Activated T-cell treated with anti-CD3 and anti-CD28 coated beads for 4 hours (primary cell): ENCODE data around the gene BCL2L13.
A peak's percentile ranks its signal among the peaks of the same experiment; 100 is the strongest.

Source experiments
- DNase-seq: peaks from one replicate; pipeline ENCODE4 v3.0.0-alpha.2; 2020

Gene BCL2L13

DNA sequence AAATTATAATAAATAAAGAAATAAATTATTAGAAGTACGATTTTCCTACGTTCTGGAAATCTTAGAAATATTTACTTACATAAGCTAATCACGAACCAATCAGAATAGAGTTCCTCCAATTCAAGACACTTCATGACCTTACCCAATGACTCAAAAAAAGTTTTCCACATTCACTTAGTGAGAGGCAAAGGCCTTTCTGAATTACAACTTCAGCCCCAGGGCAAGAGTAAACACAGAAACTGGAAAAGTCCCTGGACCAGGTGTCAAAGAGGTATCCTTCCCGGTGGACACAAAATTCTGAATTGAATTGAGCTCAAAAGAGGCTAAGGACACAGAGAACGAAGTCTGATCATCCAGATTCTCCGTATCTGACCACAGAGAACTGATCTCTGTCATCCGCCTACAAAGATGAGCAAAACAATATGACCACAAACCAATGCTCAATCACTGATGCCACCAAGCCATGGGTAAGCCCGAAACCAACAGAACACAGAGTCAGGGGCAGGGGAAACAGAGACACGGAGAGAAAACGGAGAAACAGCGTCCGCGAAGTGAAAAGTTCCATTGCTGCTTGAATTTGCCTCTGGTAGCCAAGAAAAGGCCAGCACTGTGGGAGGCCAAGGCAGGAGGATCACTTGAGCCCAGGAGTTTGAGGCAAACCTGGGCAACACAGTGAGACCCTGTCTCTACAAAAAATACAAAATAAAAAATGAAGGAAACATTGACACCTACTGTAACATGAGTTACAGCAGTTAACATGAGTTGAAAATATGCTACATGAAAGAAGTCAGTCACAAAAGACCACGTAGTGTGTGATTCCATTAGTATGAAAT is 128.9 kb downstream of the BCL2L13 start:
- DNase-seq = peak; percentile 36

DNA sequence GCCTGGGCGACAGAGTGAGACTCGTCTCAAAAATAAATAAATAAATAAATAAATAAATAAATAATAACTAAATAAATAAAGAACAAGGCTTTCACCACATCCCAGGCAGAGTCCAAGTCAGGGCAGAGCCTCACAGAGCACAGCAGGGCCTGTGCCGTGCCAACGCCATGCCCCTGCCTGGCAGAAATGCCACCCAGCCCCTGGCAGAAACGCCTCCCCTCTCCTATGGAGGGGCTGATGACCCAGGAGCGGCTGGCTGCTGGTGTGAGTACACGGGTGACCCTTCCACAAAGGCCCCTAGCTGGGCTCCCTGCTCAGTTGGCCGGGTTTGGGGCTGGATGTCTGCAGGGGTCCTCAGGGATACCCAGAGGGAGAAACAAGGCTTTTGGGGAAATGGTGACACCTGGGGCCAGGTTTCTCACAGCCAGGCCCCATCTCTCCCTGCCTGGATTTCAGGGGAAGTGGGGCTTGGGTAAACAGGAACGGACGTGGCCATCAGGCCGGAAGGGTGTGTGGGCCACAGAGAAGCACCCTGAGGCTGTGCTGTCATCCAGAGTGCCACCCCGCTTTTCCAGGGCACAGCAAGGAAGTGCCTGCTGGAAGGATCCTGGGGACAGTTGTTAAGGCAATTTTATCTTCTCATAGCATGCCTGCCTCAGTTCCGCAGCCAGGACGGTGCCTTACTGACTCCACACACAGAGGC is 130.6 kb downstream of the BCL2L13 start:
- no peak for DNase-seq

DNA sequence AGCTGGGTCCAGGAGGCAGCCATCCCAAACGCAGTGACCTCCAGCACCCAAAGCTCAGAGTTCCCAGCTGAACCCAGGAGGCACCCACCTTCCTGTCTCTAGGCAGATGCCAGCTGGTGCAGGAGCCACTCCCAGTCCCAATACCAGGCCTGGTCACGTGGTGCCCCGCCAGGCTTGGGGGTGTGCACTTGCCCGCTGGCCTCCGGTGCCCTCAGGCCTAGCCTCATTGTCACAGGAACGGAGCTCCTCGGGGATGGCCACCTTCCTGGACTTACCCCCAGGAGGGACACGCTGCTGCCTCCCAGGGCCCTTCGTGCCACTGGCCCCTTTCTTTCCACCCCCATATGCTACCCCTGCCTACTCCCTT is 131.1 kb downstream of the BCL2L13 start:
- no peak for DNase-seq

DNA sequence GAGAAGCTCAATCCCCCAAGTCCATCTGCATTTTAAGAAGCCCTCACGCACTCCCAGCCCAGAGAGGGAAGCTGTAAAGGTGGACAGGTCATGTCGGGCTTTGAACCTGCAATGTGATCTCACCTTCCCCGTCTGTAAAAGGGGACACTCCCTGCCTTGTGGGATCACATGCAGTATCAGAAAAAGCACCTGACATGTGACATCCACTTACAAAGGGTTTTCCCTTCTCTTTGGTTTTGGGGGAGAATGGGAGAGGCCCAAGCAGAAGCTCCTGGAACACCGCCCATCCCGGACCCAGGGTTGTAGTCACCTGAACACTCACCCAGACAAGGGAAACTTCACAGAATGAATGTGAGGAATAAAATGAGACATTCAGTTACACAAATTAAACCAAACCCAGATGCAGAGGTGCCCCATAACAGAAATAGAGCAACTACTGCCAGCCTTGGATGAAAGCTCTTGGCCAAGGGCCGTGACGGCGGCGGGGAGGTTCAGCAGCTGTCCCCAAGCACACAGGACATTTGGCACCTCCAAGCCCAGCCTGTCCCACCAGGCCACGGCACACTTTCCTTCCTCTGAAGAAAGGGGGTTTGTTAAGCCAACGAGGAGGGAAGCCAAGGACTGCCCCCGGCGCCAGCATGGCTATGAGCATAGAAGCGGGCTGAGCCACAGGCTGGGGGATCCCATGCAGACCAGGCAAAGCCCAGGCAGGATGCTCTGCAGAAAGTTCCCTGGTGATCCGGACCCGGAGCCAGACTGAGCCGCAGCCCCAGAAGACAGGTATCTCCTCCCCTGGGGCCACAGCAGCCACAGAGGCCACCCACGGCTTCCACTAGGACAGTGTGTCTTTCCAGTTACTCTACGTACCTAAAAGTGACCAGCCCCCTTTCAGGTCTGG is 131.9 kb downstream of the BCL2L13 start:
- no peak for DNase-seq

DNA sequence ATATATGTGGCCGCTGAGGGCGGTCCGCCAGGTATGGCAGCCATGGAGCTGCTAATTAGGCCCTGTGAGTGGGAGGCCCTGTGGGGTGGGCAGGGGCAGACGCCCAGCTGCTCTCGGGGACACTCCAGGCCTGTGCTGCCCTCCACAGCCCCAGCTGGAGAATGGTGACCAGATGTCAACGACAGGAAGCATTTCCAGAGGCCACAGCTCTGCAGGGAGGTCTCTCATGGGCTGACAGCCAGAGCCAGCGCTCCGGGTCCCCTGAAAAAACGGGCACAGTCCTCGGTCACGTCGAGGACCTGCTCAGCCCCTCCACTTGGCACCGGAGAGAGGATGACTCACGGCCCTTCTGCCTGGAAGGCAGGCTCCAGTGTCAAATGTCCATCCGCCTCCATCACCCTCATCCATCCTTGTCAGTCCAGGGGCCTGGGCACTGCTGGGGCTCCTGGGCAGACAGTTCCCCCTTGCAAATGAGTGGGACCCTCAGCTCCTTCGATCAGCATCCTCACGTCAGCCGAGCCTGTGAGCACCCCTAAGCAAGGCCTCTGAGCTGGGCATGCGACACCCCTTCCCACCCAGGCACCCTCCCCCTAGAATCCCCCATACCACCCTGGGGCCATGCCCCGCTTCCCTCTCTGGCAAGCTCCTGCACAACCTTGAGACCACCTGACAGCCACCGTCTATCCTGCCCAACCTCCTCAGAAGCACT is 133.8 kb downstream of the BCL2L13 start:
- no peak for DNase-seq

DNA sequence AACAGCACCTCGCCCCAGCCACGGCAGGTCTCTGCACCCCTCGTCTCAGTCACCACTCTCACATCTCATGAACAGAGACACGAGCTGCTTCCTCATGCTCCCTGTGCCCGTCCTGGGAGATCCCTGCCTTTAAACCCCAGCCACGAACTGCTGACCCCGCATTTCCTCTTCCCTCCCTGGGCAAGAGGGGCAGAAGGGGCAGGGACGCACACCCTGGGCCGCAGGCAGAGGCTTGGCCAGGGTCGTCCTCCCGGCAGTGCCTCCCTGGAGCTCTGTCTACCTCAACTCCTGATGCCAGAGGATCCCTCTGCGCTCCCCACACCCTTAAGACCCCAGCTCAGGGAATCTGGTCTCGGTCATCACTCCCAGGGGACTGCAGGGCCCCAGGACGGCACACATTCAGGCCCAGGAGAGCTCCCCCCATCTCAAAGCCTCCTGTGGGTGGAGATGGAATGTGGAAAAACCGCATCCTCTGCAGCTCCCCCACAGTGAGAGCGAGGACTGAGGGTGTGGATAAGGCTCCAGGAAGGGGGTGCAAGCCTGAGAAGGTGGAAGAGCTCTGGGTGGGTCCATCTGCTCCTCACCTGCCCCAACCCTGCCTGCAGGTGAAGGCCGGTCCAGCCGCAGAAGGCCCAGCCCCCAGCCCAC is 134.5 kb downstream of the BCL2L13 start:
- DNase-seq = no peak

DNA sequence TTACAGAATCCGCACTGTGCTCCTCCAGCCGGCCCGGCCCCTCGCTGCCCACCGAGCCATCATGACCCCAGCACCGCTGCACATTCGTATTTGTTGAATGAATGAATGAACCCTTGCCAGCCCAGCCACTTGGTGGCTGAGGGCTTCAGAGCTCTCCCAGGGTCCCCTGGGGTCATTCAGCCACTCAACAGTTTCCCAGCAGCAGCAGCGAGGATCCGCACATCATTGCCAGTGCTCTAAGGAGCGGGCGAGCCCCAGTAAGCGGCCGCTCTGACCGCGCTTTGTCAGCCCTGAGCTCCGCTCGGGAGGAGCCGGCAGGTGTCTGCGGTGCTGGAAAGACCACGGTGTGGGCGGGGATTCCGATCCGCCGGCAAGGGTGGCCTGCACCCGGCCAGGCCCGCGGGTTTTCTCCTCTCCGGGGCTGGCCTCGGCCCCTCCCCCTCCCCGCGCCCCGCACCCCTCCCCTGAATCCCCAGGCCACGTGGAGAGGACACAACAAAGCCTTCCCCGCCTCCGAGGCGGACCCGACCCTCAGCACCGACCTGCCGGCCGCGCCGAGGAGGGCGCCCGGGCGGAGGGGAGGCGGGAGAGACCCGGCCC is 135.1 kb downstream of the BCL2L13 start:
- peak; percentile 45 for DNase-seq

DNA sequence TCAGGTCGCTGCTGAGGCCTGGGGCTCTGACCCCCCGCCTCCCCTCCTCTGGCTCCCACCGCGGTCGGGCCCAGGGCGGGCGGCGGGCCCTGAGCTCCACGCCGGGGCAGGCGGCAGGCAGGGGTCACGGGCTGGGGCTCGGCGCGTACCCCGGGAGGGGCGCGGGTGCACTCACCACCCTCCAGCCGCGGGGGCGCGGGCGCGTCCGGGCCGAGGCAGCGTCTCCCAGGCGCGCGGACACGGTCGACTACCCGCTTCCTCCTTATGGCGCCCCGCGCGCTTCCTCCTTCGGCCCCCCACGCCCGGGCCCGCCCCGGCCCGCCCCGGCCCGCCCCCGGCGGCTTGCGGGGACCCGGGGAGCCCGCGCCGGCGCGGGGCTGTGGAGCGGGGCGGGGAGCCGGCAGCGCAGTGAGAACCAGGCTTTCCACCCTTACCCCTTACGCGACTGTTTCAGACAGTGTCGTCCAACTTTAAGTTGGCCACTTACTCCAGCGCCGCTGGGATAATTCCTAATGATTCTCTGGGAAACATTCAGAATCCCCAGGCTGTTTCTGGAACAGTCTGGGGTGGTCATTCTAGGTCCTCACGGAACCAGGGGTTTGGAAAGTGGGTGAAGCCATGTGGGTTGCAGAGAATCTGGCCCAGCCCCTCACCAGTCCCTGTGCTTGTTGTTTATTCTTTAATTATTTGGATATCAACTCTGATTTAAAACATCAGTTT is 135.8 kb downstream of the BCL2L13 start, which contains the start of gene BID:
Gene BID (minus strand): TSS at position 264 of the 720 bp plus-strand sequence. CDS start 24,353 bp downstream, outside the sequence.
- no peak for DNase-seq

DNA sequence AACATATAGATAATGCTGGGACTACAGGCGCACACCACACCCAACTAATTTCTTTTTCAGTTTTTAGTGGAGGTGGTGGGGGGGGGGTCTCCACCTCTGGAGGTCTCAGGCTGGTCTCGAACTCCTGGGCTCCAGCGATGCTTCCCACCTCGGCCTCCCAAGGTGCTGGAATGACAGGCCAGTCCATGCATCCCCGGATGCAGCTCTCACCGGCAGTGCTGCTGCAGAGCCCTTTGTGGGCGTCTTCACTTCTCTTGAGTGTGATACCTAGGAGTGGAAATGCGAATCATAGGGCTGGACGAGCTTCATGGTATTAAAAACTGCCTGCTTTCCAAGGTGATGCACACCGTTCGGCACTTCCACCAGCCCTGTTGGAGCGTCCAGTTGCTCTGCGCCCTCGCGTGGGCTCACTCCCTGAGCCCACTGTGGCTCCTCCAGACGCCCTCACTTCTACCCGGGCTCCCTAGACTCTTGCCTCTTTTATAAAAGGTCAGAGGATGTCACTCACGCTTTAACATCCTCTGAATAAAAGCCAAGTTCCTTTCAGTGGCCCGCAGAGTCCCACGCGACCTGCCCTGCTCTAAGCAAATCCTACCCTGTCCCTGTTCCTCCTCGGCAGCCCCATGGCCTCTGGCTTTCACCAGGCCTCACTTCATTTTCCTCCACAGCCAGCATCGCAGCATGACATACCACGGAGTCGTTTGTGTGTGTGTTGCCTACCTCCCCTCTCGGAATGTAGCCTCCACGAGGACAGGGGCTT is 136.5 kb downstream of the BCL2L13 start:
- DNase-seq = no peak

DNA sequence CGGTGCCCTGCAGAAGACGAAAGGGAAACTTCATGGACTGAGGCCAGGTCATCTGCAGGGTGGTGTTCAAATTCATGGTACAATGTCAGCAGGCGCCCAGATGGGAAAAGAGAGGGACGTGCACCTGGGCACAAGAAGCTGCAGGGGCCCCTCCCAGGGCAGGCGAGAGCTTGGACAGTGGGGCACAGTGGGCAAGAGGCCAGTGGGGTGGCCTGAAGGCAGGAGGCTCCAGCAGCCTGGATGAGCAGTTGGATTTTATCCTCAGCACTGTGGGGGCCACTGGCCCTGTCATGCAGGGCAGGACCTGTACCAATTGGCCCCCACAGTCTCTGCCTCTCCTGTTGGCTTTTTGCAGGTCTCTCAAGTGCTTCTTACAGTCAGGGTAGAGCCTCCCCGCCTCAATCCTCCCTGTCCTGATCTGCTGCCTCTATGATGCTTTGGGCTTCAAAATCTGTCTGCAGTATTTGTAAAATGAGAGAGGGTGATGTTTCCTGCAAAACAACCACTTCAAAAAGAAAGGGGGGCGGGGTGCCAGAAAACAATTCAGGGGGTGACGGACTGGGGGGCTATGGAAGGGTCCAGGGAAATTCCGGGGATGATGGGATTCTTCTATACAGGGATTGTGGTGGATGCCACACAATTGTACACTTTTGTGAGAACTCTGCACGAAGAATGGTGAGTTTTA is 137.4 kb downstream of the BCL2L13 start:
- no peak for DNase-seq

DNA sequence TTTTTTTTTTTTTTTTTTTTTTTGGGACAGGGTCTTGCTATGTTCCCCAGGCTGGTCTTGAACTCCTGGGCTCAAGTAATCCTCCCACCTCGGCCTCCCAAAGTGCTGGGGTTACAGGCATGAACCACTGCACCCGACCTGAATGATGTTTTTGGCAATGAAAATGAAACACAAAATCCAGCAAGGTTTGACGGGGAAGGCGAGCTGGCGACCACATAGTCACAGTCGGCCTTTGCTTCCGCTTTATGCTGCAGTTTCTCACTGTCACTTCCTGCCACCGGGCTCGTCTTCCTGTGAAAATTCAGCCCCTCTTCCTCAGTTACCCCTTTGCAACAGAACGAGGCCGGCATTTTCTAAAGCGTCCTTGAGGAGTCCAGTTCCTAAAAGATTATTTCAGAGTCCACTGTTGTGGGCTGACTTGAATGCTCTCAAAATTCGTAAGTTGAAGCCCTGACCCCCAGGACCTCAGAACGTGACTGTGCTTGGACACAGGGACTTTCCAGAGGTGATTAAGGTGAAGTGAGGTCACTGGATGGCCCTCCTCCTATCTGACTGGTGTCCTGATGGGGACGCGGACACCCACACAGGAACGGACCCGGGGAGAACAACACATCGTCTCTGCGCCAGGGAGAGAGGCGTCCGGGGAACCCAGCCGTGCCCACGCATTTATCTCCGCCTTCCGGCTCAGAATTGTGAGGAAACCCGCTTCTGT is 138.6 kb downstream of the BCL2L13 start:
- peak; percentile 47 for DNase-seq

DNA sequence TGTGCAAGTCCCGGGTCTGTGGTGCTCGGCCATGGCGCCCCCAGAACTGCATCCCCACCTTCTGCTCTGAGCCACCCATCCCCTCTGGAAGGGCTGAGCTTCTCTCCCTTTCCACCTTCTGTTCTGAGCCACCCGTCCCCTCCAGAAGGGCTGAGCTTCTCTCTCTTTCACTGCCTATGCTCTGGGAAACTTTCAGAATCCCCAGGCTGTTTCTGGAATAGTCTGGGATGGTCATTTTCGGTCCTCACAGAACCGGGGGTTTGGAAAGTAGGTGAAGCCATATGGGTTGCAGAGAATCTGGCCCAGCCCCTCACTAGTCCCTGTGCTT is 139.1 kb downstream of the BCL2L13 start:
- no peak for DNase-seq

DNA sequence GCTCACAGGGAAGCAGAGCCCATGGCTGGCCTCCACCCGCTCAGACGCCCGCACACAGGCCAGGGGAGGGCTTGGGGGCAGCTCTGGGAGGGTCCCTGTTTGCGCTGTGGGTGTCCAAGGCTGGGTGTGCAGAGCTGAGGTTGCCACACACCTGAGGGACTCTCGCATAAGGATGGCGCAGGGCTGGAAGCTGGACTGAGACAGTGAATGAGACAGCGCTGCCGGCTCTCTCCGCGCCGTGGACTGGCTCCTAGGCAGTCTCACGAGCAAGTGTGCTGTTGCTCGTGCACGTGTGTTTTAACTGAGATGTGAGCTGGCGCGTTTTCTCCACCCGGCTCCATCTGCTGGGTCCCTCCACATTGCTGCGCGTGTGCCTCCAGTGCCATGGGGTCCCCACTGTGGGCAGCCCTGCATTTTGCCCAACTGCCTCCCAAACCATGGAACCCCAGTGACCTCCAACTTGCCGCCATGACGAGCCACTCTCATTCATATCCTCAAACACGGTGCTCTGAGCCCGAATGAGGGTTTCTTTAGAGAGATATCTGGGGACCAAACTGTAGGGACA is 139.9 kb downstream of the BCL2L13 start:
- DNase-seq = no peak

DNA sequence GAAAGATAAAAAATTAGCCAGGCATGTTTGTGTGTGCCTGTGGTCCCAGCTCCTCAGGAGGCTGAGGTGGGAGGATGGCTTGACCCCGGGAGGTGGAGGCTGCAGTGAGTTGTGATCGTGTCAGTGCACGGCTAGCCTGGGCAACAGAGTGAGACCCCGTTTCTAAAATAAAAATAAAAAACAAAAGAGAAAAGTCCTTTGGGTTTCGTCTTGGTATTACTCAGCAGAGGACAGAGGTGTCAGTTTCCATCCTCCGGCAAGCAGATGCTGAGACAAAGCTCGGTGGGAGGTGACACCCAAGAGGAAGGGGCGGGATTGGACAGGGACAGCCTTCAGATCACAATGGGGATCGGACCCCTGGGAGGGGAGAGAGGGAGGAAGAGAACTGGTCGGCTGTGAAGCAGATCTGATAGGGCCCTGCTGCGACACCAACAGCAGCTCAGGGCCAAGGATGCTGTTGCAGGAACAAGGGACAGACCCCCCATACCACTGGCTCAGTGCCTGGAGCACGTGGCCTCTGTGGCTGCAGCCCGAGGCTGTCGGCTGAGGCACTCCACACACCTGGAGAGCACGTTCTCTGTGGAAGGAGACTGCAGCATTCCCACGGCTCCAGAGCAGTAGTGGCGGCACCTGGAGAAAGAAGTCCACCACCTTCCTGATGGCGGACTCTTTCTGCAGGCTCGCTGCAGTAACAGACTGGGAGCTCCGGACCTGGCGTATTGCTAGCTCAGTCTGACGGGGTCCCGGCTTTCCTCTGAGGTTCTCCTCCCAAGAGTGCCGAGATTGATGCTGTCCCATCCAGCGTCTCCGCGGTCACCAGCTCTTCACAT is 140.9 kb downstream of the BCL2L13 start:
- DNase-seq = no peak

DNA sequence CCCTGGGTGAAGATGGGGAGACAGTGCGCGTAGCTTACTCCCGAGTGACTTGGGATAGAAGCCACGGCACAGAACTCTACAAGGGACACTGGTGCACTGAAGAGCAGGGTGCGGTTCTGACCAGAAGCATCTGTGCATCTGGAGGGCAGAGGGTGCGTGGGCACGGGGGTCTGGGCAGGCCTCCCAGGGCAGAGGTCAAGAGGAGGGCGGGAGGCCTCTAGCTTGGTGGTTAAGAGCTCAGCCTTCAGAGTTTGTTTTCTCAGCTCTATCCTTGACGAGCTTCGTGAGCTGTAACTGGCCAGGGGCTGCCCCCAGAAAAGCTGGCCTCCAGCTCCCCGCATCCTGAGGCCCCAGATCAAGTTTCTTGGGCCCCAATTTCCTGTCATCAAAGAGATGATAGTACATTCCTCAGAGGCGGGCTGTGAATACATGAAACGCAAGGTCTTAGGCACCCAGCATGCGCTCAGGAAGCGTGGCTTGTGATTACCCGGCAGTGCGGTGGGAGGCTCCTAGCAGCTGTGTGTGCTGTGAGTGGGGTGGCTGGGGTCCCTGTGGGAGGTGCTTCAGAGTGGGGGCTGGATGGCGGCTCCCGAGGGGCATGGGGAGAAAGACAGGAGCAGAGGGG is 141.7 kb downstream of the BCL2L13 start:
- no peak for DNase-seq
